SHP77 treated with DMSO at 0.1 percent for 48 hours (cell line): ENCODE measurements around the gene FLT1.

ENCODE experiments used
- DNase-seq: peaks from one replicate; lab custom pipeline; 2025; lab: John Stamatoyannopoulos, UW

Gene FLT1

GRCh38 chr13:28494778-28495537 is at the start of gene FLT1:
Gene FLT1, minus strand, starts transcription at chr13:28495128. Its CDS starts 285 bp downstream, at chr13:28494843.
- DNase-seq, result no peak

GRCh38 chr13:28544026-28544425 is 49.1 kb upstream of the FLT1 start:
- no peak for DNase-seq

GRCh38 chr13:28542804-28543203 is 47.9 kb upstream of the FLT1 start:
- DNase-seq, result no peak

- no peak for DNase-seq
Observed at GRCh38 chr13:28541966-28542365, 47.0 kb upstream of the FLT1 start.

- DNase-seq, result no peak
Observed at GRCh38 chr13:28540612-28541011, 45.7 kb upstream of the FLT1 start.

GRCh38 chr13:28539625-28540286 is 44.8 kb upstream of the FLT1 start:
- DNase-seq, result no peak

GRCh38 chr13:28538932-28539331 is 44.0 kb upstream of the FLT1 start:
- no peak for DNase-seq

- DNase-seq, result no peak
Observed at GRCh38 chr13:28537171-28537570, 42.2 kb upstream of the FLT1 start.

GRCh38 chr13:28536371-28536770 is 41.4 kb upstream of the FLT1 start:
- DNase-seq, result no peak

GRCh38 chr13:28535734-28536133 is 40.8 kb upstream of the FLT1 start:
- no peak for DNase-seq

- DNase-seq, result no peak
Observed at GRCh38 chr13:28534801-28535200, 39.9 kb upstream of the FLT1 start.

- no peak for DNase-seq
Observed at GRCh38 chr13:28534210-28534609, 39.3 kb upstream of the FLT1 start.

GRCh38 chr13:28533441-28534166 is 38.7 kb upstream of the FLT1 start:
- DNase-seq, result no peak

- DNase-seq, result no peak
Observed at GRCh38 chr13:28533125-28533436, 38.2 kb upstream of the FLT1 start.

- DNase-seq, result no peak
Observed at GRCh38 chr13:28532388-28533124, 37.6 kb upstream of the FLT1 start.

- DNase-seq, result no peak
Observed at GRCh38 chr13:28531845-28532387, 37.0 kb upstream of the FLT1 start.

- DNase-seq, result no peak
Observed at GRCh38 chr13:28531077-28531844, 36.3 kb upstream of the FLT1 start.

GRCh38 chr13:28530729-28531076 is 35.8 kb upstream of the FLT1 start:
- no peak for DNase-seq

- DNase-seq, result no peak
Observed at GRCh38 chr13:28529836-28530235, 34.9 kb upstream of the FLT1 start.

GRCh38 chr13:28528848-28529247 is 33.9 kb upstream of the FLT1 start:
- DNase-seq, result no peak

GRCh38 chr13:28528388-28528787 is 33.5 kb upstream of the FLT1 start:
- no peak for DNase-seq

GRCh38 chr13:28527629-28528028 is 32.7 kb upstream of the FLT1 start:
- no peak for DNase-seq
